IPS-NIHi11 (cell line): ENCODE results near the gene MYL9.
"Not testable (repeated sequence)": the region's sequence is repeated elsewhere in the genome, so short reads cannot be mapped to it uniquely, and the experiment has no call there.

Experiments used
- DNase-seq: peaks from one replicate; pipeline ENCODE4 v3.0.0; 2012; ENCODE audit warnings: mixed read lengths, low spot score

Gene MYL9

DNA sequence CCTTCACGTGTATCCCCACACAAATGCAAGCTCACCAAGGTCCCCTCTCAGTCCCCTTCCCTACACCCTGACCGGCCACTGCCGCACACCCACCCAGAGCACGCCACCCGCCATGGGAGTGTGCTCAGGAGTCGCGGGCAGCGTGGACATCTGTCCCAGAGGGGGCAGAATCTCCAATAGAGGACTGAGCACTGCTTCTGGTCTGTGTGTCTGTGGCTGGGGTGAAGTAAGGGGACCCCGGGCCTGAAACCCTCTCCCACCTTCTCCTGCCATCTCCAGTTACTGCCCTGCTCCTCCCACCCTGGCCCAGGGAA, 8.3 kb downstream of the MYL9 start:
- no peak for DNase-seq

DNA sequence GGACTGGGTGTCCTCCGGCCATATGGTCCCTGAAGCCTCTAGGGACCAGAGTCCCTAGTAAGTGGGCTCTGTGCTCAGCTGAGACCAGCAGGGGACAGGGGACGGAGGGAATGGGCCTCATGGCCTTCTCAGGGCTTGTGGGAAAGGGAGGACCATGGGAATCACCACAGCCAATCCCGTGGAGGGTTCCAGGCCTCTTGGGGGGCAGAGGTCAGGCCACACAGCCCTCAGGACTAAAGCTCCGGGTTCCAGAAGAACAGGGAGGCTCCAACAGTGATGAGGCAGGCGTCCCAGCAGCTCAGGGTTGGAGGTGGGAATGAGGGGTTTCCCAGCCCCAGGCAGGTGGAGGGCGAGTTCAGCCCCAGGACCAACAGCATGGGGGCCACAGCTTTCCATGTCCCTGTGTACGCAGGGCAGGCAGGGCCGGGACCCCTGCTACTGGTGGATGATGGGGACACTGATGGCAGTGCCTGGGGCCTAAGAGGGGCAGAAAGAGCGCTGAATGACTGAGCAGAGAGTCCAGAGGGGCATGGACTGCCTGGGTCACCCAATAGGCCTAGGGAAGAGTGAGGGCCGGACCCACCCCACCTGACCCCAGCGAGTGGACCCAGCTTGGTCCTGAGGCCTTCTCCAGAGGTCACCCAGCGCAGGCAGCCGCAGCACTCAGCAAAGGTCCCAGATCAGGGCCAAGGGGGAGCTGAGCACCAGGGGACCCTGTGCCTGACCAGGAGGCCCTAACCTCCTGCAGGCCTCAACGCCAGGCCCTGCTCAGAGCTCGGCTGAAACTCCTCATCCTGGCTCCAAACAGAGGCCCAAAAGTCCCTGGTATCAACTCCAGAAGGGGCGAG, 8.8 kb downstream of the MYL9 start:
- DNase-seq, result no peak

DNA sequence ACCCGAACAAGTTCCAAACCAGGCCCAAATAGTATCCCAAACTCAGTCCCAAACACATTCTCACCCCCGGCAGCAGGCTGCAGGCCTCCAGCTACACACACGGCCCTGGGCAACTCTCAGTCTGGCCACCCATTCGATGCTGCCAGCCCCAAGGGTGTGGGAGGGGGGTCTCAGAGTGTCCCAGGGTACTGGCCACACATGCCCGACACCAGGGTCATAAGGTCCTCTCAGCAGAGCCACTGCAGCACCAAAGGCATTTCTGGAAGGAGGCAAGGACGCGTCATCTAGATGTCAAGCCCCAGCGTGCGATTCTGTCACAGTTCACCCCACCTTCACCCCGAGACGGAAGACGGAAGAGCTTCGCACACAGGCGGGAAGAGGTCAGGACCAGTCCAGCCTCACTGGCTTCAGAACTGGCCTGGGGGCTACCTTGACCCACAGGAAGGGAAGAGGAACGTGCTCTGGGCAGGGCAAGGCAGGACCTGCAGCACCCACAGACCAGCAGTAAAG, 9.5 kb downstream of the MYL9 start:
- DNase-seq, result no peak

DNA sequence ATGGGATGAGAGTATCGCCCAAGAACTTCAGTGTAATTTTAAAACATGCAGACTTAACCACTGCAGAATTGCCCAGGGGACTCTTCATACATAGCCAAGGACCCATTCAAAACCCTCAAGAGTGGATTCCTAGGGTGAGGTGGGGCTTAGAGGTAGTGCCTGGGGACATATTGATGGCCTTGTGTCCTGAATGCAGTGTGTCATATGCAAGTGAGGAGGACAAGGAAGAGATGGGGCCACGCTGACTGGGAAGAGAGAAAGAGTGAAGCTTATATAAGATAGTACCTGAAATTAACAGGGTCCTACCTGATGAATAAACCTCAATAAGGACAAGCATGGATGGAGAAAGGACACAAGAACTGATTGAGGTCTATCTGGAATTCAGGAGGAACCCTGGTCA, 13.9 kb downstream of the MYL9 start:
- DNase-seq, result no peak

DNA sequence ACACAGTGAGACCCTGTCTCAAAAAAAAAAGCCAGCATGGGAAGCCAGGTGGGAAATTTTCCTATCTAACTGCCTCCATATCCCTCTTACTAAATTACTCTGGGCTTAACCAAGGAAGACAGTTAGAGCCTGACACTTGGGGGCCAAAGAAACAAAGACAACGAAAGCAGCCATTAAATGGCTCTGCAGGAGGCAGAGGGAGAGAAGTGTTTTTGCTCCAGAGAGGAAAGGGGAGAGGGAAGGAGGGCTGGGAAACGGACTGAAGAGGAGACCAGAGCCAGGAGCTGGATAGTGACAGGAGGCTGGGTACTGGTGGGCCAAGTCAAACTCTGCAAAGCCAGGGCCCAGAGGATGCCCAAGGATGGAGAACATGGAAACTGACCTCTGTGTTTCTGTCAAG, 21.4 kb downstream of the MYL9 start:
- no peak for DNase-seq

DNA sequence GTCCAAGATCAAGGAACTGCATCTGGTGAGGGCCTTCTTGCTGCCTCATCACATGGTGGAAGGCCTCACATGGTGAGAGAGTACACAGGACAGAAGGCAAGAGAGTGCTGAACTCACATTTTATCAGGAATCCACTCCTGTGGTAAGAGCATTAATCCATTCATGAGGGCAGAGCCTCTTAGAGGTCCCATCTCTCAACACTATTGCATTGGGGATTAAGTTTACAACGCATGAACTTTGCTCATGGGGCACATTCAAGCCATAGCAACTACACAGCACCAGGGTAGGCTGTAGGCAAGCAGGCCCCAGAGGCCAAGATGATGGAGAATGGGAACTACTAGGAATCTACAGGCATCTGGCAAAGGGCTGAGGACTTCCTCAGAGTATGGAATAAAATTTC, 22.1 kb downstream of the MYL9 start:
- no peak for DNase-seq

DNA sequence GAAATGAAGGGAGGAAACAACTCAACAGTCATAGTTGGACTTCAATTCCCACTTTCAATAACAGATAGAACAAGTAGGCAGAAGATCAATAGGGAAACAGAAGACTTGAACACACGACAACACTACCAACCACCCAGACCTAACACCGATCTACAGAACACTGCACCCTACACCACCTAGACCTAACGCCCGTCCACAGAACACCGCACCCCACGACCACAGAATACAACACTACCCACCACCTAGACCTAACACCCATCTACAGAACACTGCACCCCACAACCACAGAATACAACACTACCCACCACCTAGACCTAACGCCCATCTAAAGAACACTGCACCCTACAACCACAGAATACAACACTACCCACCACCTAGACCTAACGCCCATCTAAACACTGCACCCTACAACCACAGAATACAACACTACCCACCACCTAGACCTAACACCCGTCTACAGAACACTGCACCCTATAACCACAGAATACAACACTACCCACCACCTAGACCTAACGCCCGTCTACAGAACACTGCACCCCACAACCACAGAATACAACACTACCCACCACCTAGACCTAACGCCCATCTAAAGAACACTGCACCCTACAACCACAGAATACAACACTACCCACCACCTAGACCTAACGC, 22.9 kb downstream of the MYL9 start:
- DNase-seq, result not testable (repeated sequence)

DNA sequence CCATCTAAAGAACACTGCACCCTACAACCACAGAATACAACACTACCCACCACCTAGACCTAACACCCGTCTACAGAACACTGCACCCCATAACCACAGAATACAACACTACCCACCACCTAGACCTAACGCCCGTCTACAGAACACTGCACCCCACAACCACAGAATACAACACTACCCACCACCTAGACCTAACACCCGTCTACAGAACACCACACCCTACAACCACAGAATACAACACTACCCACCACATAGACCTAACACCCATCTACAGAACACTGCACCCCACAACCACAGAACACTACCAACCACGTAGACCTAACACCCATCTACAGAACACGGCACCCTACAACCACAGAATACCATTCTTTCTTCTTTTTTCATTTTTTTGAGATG, 23.4 kb downstream of the MYL9 start:
- not testable (repeated sequence) for DNase-seq

DNA sequence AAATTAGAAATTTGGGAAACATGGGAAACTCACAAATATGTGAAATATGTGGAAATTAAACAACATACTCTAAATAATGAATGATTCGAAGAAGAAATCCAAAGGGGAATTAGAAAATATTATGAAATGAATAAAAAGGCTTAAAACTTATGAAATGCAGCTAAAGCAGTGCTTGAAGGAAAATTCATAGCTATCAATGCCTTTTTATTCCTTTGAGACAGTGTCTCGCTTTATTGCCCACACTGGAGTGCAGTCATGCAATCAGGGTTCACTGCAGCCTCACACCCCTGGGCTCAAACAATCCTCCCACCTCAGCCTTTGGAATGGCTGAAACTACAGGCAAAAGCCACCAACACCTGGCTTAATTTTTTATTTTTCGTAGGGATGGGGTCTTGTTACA, 24.2 kb downstream of the MYL9 start:
- no peak for DNase-seq

DNA sequence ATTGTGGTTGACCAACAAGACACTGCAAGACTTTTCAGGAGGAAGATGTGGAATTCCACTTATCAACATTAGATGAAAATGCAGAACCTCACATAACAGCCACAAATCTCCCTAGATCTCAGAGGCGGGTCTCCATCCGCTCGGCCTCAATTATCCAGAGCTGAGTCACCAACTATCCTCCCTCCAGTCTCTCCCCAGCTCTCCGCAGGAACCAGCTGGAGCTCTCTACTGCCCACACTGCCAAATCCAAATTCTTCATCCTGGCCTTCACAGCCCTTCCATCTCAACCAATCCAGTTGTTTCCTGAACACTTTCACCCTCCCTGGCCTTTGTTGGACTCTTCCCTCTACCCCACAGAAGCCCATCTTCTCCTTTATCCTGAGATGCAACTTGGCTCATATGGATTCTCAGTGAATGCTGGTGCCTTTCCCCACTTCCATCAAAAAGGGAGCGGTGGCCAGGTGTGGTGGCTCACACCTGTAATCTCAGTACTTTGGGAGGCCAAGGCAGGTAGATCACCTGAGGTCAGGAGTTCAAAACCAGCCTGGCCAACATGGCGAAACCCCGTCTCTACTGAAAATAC, 28.6 kb downstream of the MYL9 start:
- DNase-seq, result no peak

DNA sequence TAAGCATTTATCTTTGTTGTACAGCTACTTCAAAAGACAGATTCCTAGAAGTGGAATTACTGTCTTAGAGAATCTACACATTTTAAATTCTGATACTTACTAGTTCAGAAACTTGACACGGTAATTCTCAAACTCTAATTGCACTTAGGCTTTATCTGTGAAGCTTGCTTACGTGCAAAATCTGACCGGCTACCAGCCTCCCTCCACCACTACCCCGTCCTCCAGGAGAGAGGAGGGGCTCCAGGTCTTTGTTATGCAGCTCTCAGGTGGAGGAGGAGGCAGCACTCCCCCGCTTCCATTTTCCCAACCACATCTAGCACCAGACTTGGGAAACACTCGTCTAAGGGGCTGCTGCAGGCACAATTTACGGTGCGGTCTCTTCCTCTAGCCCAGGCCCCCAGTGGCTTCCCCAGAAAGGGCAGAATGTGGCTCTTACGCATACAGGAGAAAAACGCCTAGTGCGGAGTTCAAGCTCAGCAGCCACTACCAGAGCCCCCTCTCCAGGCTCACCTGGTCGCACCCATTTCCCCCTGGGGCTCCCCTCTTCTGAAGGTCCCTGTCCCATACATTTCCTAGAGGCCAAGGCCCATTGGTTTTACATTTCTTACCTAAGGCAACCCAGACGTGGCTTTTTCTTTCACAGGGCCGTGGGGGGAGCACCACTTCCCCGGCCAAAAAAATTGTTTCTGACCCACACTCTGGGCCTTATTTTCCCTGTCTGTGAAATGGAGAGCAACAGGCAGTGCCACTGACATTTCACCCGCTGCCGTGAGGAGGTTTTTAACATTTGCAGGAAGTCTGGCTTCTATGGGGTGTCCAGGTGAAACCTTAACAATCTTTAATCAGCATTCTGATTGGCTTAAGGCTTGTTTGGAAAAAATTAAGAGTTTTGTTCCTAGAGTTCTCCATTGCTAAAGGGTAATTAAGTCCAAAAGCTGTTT, 30.5 kb downstream of the MYL9 start:
- peak; percentile 81 for DNase-seq

DNA sequence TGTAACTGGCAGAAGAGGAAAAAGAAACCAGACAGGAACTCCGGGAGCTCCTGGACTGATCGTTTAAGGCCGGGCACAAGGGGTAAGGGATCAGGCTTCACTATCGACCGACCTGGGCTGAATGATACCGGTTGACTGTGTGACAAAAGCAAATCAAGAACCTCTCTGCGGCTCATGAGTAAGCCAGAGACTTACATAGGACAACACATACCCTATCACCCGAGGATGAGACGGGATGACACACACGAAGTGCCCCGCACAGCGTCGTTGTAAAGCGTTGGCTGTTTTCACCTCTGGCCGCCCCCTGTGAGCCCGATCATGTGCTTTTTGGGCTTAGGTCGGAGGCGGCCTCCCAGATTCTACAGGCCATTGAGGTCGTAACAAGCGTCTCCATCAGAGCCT, 31.4 kb downstream of the MYL9 start:
- DNase-seq, result no peak

DNA sequence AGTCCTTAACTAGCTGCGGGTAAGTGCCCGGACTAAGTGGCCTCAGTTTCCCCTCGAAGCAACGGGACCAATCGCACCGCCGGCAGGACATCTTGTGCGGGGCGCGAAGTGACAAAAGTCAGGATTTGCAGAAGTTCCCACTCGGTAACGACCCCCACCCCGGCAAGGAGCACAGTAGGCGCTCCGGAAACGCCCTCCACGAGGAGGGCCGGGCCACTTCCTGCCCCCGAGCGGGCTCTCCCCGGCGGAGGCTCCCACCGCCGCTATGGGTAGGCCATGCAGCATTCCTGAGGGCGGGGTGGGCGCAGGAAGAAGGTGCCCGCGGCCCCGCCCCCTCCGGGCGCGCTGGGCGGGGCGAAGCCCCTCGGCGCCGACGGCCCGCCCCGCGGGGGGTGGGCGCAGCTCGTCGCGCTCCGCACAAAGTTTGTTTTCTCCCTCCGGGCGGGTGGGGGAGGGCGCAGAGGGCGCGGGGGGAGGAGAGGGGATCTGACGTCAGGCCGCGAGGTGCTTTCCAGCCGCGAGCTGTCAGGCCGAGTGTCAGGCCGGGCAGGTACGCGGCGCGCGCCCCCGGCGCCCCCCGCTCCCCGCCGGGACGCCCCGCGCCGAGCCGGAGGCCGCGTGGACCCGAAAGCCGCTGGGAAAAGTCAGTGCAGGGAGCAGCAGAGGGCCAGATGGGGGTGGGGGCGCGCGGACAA, 31.9 kb downstream of the MYL9 start, which contains the start of gene TGIF2:
TSS of gene TGIF2 (plus strand) at position 495 of the 695 bp plus-strand sequence. CDS start 5,178 bp downstream, outside the sequence.
- peak; percentile 95 for DNase-seq

DNA sequence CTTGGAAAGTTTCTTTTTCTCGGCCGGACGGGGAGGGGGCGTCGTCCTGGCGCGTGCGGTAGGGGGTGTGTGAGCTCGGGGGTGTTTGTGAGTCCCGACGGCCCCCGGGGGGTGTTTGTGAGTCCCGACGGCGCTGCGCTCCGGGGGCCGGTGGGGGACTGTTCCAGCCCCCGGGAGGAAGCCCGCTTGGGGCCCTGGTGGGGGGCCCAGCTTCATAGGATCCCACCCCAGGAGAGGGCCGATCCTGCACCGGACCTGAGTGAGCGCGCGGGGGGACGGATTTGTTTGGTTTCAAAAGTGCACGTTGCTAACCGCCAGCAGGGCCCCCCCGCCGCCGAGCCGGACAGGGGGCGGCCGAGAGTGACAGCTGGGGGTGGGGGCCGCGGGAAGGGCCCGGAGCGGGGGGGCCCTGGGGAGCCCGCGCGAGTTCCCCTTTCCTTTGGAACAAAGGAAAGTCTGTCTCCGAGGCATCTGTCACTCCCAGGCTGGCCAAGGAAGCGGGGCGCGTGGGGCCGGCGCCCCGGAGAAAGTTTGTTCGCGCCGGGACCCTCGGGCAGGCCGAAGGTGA, 32.6 kb downstream of the MYL9 start:
- DNase-seq, result peak; percentile 44

DNA sequence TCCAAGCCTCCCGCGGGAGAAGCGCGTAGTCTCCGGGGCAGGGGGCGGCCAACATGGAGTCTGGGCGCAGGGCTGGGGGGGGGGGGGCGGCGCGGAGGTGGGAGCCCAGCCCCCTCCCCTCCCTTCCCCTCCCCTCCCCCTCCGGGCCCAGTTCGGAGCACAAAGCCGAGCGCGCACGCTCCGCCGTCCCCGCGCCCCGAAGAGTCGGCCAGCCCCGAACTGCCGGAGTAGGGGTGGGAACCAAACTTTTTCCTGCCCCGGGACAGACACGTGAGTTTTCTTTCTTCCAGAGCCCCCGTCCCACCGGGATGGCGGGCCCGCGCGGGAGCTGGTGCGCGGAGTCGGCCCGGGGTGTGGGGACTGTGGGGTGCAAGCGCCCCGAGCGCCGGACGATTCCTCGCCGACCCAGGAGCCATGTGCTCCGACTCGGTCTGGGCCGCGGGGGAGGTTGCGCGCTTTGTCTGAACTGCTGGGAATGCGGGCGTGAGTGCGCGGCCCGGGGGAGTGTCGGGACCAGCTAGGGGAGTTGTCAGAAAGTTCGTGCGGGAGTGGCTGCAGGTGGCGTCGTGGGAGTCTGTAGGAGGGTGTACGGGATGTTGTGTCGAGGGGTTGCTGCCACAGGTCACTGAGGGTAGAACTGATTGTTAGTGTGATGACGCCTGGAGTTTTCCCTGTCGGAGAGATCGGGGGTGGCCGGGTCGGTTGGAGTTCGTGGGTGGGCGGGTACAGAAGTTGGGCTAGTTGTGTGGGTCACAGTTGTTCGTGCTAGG, 33.2 kb downstream of the MYL9 start:
- peak; percentile 78 for DNase-seq

DNA sequence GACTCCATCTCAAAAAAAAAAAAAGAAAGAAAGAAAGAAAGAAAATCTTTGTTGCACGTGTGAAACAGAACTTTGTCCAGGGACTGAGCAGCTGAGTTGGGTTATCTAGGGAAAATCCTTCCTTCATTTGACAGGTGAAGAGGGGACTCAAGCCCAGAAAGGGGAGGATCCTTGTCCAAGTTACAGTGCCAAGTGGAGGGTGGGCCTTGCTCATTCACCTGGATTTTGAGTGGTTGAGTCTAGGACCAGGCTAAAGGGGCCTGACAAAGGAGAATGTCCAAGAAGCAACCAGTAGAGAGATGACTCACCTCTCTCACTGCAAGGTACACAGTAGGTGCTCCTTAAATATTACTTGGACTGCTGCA, 34.7 kb downstream of the MYL9 start:
- no peak for DNase-seq

DNA sequence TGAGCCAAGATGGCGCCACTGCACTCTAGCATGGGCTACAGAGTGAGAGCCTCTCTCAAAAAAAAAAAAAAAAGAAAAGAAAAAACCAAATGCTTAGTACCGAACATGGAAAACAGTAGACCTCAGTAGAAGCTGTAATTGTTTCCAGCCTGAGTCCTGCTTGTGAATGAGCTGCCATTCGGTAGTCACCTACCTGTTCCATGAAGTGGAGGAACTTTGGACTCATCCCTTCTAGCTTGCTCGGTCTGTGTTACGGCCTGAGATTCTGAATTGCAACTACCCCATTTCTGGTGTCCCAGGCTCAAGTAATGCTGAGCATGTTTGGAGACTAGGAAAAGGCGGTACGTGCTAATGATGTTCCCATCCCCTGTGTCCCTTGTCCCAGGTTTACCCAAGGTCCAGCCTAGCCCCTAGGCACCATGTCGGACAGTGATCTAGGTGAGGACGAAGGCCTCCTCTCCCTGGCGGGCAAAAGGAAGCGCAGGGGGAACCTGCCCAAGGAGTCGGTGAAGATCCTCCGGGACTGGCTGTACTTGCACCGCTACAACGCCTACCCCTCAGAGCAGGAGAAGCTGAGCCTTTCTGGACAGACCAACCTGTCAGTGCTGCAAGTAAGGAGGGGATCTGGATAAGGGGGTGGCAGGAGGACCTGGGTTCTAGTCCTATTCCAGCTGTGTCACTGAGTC, 37.2 kb downstream of the MYL9 start:
- DNase-seq, result no peak

DNA sequence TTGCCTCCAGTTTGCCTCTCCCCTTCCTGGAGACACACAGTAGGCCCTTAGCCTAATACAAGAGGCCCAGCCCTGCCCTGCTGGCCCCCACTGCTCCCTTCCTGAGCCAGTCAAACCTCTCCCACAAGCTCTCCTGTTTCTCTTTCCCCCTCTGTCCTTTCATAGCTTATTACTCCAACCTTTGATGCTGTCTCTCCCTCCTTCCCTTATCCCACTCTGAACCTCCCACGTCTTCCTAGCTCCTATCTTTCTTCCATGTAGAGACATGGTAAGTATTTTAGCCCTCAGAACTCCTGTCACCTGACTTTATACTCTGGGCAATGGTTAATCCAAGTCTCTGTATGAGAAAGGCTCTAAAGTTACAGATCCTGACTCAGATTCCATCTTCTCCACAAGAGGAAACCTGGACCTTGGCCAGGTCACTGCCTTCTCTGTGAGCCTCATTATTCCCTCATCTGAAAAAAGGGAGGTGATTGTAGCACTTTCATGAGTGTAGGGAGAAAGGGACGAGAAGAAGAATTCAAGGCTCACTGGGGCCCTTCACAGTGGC, 38.8 kb downstream of the MYL9 start:
- no peak for DNase-seq

DNA sequence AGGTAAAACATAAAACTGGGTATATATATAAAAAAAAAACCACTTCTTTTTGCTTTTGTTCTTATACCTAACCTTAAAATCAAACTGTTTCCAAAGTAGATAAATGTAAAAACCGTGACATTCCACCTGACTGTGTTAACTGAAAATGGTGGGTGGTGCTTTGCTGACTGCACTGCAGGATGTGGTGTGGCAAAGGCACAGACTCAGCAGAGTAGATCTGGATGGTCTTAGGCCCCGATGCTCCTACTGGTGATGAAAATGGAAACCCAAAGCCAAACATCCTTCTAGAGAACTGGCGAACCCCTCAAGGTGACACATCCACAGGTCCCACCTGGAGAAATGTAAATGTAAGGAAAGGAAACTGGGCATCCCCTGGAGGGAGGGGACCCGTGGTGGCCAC, 41.0 kb downstream of the MYL9 start:
- DNase-seq, result no peak
